Right renal pelvis (tissue), 4 donors: ENCODE measurements around the gene SAMD14. TPM values are rescaled to one million over a fixed set of nuclear protein-coding genes. Genes with fewer than 3 reads are reported as not detected.

Source experiments
- DNase-seq, 4 donors: peaks; one replicate each; pipeline ENCODE4 v3.0.0-alpha.2; 2013; ENCODE audit warnings: low read depth in 4 of 4, low spot score in 3 of 4, missing footprints in 1 of 4
- polyA plus RNA-seq, 4 donors: library from polyadenylated mRNA; unstranded; fragments of 120-200 nt; gene quantifications; one replicate each; pipeline ENCODE4 v1.2.1, GENCODE V29; 2013; ENCODE audit not compliant: insufficient read length in 4 of 4

Gene SAMD14
- 10 to 100 TPM; 12.9 to 20.9 (median 14.6) TPM for polyA plus RNA-seq

DNA sequence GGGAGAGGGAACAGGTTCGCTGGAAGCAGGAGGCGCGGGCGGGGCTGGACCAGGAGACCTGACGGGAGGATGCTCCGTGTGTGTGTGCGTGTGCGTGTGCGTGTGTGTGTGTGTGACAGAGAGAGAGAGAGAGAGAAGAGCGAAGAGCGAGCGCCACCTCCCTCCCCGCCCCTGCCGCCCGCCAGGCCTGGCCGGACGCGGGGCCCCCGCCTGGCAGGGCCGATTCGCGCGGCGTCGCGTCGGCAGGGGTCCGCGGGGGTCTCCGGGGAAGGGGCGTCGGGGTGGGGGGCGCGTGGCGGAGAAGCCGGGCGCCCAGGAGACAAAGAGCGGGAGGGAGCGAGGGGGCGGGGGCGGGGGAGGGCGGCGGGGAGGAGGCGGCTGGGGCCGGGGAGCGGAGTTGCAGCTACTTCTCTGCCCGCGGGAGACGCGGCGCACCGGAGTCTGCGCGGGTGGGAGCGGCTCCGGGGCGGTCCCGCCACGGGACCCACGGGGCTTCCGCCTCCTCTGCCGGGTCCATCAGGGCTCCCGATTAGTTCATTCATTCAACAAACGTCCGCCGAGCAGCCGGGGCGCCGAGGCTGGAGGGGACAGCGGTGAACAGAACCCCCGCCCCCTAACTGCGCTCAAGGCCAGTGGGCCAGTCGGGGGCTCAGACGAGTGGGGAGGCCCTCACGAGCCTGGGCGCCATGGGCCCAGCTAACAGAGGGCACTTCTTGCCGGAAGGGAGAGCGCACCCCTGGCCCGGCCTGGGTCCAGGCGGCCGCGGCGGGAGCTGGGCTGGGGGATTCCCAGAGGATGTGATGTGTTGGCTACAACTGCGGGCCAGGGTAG is at the start of gene SAMD14:
SAMD14 (minus strand) TSS at position 433 of the 831 bp plus-strand sequence. CDS start 5,201 bp downstream, outside the sequence.
- no peak for DNase-seq

DNA sequence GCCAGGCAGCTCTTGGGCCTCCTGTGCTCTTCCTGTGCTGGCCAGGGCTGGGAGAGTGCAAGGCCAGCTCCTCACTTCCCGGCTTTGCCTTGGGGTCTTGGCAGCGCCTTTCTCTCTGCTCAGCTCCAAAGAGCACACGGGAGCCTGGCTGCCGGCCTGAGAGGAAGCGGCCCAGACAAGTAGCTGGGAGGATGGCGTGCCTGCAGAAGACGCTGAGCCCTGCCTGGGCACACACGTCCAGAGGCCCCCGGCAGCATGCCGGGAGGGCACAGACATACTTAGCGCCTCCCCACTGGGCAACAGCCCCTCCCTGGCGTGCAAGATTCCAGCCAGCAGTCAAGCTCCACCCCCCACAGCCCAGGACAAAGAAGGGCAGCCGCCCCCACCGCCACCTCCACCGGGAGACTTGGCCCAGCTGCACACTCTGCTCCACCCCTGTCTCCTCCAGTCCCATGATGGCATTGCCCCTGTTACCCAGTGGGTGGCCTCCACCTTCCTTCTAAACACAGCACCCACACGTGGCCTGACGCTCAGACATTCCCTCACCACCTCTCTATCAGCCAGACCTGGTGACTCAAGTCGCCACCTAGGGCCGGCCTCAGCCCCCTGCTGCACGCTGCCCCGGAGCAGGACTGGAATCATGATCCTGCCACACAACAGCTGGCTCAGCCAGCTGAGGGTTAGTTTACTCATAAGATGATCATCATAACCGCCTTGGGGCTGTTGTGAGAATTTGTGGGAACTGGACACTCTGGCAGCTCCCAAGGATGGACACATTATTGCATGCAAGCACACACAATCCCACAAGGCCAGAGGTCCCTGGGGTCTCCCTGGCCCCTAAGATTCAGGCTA is 48.2 kb upstream of the SAMD14 start:
- no peak for DNase-seq

DNA sequence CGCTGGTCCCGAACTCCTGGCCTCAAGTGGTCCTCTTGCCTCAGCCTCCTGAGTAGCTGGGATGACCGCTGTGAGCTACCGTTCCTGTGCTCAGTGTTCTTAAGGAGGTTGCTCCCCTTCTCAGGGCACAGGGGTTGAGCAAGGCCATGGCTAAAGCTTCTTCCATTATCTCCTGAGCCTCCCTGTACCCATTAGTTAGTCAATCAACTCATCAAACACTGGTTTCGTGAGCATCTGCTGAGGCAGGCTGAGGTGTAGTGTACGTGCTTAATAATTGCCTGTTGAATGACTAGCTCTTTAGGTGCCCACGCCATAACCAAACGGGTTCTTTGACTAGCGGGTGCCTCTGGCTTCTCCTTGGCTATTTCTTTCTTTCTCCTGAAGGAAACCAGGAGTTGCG is 47.5 kb upstream of the SAMD14 start:
- DNase-seq: no peak

DNA sequence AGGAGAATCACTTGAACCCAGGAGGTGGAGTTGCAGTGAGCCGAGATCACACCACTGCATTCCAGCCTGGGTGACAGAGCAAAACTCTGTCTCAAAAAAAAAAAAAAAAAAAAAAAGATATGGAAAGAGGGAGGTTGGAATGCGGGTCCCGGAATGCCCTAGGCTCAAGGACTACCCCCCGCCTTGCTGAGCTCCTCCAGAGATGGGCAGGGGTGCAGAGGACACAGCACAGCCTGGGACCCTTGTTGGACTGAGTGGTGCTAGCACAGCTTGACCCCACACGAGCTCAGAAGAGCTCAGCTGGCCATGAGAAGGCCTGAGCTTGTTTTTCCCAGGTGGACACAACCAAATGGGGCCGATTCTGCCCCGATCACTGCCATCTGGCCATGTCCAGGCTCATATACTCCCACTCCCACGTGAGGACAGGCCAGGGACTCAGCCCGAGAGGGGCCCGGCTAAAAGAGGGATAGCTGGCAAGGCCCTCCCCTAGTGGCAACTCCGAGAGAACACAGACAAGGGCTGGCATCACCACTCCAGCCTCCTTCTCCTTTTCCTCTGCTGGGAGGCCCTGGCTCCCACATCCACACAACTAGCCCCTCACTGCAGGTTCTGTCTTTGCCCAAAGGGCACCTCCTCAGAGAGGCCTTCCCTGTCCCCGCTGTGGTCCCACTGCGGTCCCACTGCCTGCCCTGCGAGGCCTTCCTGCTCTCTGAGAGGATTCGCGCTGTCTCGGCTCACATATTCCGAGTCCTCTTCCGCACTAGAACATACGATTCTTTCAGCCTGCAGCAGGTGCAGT is 46.8 kb upstream of the SAMD14 start:
- no peak for DNase-seq

DNA sequence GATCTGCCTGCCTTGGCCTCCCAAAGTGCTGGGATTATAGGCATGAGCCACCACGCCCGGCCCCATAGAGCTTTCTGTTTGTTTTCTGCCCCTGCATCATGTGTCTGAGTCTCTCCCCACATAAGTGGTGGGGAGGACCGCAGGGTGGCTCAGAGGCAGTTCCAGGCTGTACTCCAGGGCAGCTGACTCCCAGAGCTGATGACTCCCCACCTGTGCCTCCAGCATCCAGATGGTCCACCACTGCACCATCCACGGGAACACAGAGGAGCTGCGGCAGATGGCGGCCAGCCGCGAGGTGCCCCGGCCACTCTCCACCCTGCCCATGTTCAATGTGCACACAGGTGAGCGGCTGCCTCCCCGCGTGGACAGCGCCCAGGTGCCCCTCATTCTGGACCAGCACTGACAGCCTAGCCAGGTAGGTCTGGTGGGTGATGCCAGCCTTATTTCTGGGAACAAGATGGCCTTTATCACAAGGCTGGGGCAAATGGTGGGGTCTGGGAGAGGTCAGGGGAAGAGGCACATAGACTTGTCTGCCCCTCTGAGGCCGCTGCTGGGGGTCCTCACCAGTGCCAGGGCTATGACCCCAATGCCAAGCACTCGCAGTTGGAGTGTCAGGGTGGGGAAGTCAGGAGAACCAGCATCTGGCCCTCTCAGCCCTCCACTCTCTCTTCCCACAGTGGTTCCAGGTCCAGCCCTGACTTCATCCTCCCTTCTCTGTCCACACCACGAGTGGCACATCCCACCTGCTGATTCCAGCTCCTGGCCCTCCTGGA is 45.3 kb upstream of the SAMD14 start:
- no peak for DNase-seq

DNA sequence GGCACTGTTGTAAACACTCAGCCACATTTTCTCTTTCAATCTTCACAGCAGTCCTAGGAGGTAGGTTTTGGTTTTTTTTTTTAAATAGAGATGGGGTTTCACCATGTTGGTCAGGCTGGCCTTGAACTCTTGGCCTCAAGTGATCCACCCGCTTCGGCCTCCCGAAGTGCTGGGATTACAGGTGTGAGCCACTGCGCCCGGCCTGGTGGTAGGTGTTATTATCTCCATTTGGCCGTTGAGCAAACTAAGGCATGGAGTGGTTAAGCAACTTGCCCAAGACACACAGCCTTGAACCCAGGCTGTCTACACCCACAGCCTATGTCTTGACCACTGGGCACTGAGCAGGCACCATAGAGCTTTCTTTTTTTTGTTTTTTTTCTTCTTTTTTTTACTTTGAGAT is 44.5 kb upstream of the SAMD14 start:
- no peak for DNase-seq

DNA sequence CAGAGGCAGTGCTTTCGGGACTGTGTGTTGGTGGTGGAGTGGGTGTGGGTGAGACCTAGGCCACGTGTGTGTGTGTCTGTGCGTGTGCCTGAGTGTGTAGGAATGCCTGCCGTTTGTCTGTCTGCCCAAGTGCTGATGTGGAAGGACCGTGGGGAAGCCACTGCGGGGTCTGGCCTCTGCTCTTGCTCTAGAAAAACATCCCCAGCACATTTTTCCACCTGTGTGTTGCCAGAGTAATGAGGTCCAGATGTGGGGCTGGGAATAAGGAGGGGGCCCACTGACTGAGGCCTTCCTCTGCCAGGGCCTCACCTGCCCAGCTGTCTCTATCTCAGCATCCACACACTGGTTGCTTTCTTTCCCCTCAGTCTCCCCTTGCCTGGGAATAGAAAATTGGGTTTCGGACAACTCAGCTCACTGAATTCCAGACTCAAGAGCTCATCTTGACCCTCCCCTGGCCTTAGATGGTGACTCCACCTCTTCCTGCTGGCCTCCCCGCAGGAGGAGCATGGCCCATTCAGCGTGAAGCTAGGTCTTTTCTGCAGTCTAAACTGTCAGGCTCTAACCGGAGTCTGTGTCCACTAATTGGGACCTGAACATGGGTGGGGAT is 43.5 kb upstream of the SAMD14 start:
- no peak for DNase-seq

DNA sequence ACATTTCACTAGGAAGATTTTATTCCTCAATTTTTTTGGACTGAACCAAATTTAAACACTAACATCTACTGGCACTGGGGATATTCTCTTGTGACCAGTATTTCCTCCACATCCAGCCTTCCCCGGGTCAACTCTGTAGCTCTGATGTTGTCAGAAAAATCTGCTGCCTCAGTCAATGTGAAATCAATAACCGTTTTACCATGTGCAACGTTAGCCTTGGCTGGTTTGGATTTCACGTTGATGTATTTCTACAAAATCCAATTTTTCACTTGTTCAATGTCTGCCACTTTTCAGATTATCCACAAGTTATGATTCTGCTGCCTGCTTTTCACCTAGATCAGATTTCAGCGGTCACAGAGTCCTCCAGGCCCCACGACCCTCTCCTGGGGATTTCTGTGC is 43.0 kb upstream of the SAMD14 start:
- DNase-seq: no peak

DNA sequence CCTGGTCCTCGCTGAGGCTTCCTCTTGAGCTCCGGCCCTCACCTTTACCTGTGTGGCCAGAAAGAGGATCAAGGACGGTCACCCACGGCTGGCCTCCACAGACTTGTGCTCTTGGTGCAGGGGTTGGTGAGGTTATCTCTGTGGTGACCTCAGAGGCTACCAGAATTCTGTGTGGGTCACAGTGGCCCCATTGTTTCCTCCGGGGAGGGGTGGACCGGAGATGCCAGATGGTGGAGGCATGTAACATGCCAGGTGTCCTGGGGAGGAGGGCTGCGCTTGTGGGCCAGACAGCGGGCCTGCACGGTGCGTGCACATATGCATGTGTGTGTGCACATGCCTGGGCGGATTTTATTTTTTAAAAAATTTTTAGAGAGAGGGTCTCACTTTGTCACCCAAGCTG is 42.2 kb upstream of the SAMD14 start:
- DNase-seq: no peak

DNA sequence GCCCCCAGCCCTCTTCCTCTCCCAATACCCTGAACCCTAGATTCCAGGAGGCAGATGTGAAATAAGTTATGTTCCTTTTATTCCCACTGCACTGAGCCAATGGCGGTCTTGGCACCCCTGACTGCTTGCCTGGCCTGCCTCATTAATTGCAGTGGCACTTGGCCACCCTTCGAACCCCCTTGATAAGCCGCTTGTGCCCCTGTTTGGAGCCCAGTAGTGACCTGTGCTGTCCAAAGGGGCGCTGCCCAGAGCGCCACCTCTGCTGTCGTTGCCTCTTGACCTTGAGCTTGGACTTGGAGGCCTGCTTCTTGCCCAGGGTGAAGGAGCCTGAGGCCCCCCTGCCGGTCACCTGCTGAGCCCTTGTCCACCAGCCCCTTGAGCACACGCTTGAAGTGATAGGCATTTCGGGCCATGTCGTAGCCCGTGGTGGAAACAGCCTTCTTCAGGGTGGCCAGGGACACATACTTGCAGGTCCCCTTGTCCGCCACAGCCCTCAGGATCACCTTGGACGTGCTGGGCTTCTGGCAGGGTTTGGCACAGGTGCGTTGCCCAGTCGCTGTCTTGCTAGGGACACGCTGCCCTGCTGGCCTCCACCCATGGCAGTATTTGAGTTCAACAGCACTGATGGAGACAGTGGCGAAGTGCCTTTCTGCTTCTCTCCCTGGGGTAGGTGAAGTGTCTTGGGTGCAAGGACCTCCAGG is 41.6 kb upstream of the SAMD14 start:
- DNase-seq: no peak

DNA sequence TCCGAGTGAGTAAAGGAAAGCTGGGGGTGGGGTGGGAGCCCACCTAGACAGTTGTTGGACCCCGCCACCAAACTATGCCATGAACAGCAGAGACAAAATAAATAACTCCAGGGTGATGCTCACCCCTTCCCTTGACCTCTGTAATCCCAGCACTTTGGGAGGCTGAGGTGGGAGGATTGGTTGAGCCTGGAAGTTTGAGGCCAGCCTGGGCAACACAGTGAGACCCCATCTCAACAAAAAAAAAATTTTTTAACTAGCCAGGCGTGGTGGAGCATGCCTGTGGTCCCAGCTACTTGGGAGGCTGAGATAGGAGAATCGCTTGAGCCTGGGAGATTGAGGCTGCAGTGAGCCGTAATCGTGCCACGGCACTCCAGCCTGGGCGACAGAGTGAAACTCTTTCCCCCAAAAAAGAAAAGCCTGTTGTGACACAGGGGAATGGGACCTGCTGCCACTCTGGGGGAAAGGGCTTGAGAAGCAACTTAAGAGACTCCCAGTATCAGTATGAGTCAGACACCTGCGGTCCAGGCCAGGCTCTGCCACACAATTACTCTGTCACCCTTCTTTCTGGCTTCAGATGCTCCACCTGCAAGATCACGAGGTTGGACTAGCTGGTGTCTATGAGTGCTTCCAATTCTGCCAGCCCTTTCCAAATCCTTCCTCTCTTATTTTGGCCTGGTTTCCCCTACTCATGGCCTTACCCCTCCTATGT is 40.9 kb upstream of the SAMD14 start:
- no peak for DNase-seq

DNA sequence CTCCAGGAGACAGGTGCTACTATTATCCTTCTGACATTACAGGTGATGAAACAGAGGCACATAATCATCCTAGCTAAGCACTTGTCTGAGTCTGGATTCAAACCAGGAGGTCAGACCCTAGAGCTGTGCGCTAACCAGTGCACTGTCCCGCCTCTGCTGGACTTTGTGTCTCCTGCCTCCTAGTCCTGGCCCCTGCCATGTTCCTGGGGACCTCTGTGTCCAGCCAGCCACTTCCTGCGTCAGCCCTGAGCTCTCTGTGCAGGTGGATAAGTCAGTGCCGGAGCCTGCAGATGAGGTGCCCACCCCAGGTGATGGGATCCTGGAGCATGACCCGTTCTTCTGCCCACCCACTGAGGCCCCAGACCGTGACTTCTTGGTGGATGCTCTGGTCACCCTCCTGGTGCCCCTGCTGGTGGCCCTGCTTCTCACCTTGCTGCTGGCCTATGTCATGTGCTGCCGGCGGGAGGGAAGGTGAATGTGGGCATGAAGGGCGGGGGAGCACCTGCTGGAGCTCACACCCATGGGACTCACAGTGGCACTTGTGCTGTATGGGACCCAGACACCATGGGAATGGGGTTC is 40.0 kb upstream of the SAMD14 start:
- DNase-seq: no peak

DNA sequence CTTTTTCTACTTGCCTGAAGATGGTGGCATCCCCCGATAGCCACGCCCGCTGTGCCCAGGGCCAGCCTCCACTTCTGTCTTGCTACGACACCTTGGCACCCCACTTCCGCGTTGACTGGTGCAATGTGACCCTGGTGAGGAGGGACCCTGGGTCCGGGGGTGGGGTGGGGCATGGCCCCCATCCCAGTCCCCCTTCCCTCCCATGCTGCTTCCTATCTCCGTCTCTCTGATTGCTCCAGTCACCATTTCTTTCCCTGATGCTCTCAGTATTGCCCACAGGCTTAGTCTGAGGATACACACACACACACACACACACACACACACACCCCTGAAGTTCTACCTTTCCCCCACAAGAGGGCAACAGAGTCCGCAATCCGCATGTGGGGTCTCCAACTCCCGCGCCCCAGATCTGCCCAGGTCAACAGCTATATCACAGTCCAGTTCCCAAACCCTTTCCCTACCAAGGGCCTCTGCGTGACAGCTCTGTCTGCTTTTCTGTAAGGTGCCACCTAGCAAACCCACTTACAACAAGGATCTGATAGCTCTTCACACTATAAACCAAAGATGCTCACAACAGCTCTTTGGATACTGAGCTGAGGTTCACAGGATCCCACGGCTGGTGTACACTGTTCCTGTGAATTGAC is 39.3 kb upstream of the SAMD14 start:
- DNase-seq: peak in 1 of 4 donors; percentile 67

DNA sequence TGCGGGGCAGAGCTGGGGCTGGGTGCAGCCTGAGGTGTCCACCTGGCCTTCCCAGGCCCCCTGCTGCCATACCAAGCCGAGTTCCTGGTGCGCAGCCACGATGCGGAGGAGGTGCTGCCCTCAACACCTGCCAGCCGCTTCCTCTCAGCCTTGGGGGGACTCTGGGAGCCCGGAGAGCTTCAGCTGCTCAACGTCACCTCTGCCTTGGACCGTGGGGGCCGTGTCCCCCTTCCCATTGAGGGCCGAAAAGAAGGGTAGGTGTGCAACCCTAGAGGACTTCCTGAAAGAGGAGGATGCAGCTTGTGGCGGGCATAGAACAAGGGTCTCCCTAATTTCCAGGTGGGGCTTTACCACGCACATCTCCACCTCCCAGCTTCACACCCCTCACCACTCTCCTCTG is 38.4 kb upstream of the SAMD14 start:
- DNase-seq: no peak

DNA sequence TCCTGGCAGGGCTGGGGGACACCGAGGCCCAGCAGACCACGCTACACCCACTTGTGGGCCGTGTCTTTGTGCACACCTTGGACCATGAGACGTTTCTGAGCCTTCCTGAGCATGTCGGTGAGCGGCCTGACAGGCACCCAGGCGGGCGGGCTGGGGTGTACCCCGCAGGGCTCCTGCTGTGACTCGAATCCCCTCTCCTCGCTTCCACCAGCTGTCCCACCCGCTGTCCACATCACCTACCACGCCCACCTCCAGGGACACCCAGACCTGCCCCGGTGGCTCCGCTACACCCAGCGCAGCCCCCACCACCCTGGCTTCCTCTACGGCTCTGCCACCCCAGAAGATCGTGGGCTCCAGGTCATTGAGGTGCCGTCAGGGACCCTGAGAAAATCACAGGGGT is 37.4 kb upstream of the SAMD14 start:
- no peak for DNase-seq

DNA sequence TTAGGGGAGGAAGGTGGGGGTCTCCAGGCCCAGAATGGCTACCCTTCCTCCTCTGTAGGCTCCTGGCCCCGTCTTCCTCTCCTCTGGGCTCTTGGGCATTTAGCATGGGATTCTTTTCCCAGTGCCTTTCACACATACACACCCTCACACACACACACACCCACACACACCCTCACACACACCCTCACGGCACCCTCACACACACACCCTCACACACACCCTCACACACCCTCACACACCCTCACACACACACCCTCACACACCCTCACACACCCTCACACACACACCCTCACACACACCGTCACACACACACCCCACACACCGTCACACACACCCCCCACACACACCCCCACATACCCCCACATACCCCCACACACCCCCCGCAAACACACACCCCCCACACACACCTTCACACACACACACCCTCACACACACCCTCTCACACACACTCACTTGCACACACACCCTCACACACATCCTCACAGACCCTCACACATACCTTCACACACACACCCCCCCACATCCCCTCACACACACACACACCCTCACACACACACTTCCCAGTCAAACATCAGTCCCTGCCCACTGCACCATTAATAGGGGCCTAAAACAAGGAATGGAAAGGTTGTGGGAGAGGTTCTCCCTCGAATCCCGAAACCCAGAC is 36.7 kb upstream of the SAMD14 start:
- DNase-seq: no peak

DNA sequence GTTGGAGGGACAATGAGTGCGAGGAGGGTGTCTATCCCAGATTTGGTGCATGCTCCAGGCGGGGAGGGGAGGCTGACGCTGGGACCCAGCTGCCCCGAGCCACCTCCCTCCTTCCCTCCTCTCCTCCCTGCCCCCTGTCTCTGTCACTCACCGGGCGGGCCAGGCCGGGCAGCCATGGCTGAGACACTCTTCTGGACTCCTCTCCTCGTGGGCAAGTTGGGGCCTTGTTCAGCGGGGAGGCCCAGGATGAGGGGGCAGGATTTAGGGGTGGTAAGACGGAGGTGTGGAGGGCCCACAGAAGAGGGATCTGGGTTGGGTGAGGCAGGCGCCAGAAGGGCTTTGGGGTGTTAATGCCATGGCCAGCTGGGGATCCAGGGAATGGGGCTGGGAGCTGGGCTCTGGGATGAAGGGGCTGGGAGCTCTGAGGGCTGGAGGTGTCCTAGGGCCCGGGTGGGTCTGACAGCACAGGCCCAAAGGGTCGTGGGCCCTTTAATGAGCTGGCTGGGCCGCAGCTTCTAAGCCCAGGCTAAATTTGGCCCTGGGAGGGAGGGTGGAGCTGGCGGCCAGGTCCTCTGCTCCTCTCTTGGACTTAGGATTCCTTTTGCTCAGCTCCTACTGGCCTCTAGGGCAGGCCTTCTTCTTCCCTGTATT is 36.0 kb upstream of the SAMD14 start, which contains the start of gene SGCA:
SGCA (plus strand) TSS at position 139 of the 651 bp plus-strand sequence; CDS start at position 175, 36 bp downstream.
- no peak for DNase-seq
